Measurements from ENCODE around the gene BLTP3A.
"Not testable (repeated sequence)": the region's sequence is repeated elsewhere in the genome, so short reads cannot be mapped to it uniquely, and the experiment has no call there.

Gene BLTP3A

DNA sequence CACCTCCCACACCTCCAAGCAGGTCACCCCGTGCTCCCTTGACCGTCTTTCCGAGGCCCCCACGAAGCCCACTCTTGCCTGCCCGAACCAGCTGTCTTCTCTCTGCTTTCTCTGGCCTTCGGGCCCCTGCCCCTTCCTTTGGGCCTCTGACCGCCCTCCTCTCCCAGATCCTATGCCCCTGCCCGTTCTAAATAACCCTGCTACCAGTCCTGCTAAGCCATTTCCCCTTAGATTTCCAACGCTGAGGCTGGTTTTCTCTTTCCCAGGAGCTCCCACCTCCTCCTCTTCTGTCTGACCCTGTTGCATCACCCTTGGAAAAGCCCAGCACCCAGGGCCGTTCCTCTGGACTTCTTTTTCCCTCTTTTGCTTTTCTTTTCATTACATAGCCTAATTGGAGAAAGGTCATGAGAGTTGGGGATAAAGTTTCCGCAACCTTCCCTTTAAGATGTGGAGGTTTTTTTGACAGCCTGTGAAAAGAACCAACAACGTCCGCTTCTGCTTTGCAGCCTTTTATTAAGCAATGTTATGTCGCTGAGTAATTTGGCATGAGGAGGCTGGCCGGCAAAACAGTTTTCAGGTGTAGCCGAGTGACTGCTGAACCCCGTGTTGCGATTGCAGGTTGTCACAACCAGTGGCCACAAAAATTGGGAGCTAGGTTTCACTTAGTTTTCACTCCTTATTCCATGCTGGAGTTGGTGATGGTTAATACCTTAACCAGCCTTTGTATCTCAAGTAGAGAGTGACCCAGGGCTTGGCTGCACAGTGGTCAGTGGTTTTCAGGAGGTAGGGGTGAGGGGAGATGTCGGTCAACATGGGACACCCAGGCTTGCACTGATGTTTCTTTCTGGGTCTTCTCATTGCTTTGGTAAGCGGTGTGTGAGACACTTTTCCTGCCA is 970 bp downstream of the BLTP3A start:
- CTCF ChIA-PET, result interaction anchor here (1.7 to 3.6 kb wide), 5 partner anchors 9 to 448 kb away, joined by 5 to 28 read pairs (median 8); no protein-coding TSS in a partner anchor
- DNase-seq (ENCODE audit: extremely low spot score), result peak; percentile 45
- TF ChIP-seq, protein P1, sequence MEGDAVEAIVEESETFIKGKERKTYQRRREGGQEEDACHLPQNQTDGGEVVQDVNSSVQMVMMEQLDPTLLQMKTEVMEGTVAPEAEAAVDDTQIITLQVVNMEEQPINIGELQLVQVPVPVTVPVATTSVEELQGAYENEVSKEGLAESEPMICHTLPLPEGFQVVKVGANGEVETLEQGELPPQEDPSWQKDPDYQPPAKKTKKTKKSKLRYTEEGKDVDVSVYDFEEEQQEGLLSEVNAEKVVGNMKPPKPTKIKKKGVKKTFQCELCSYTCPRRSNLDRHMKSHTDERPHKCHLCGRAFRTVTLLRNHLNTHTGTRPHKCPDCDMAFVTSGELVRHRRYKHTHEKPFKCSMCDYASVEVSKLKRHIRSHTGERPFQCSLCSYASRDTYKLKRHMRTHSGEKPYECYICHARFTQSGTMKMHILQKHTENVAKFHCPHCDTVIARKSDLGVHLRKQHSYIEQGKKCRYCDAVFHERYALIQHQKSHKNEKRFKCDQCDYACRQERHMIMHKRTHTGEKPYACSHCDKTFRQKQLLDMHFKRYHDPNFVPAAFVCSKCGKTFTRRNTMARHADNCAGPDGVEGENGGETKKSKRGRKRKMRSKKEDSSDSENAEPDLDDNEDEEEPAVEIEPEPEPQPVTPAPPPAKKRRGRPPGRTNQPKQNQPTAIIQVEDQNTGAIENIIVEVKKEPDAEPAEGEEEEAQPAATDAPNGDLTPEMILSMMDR (IDR thresholded peaks at IDR 0.05; ENCODE audit: control extremely low read depth, extremely low read depth, low read depth, missing control alignments), result no peak
- POLR2A ChIA-PET, result interaction anchor here (0.6 to 1.2 kb wide), 3 partner anchors 12 to 1253 kb away, joined by 3 to 9 read pairs (median 6); no protein-coding TSS in a partner anchor

DNA sequence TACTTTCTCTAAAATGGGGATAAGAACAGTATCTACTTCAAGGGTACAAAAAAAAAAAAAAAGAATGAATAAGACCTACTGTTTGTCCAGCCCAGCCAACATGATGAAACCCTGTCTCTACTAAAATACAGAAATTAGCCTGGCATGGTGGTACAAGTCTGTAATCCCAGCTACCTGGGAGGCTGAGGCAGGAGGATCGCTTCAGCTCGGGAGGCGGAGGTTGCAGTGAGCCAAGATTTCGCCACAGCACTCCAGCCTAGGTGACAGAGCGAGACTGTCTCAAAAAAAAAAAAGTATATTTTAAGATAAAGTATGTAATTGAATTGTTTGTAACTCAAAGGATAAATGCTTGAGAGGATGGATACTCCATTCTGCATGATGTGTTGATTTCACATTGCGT is 2.0 kb downstream of the BLTP3A start:
- TF ChIP-seq, protein P1 (IDR thresholded peaks at IDR 0.05; ENCODE audit: control extremely low read depth, extremely low read depth, low read depth, missing control alignments), result no peak
- POLR2A ChIA-PET, result no interaction called here
- CTCF ChIA-PET, result interaction anchor here (3.6 kb wide), 1 partner anchor 11 kb away, joined by 28 read pairs; no protein-coding TSS in a partner anchor
- no peak for DNase-seq (ENCODE audit: extremely low spot score)

DNA sequence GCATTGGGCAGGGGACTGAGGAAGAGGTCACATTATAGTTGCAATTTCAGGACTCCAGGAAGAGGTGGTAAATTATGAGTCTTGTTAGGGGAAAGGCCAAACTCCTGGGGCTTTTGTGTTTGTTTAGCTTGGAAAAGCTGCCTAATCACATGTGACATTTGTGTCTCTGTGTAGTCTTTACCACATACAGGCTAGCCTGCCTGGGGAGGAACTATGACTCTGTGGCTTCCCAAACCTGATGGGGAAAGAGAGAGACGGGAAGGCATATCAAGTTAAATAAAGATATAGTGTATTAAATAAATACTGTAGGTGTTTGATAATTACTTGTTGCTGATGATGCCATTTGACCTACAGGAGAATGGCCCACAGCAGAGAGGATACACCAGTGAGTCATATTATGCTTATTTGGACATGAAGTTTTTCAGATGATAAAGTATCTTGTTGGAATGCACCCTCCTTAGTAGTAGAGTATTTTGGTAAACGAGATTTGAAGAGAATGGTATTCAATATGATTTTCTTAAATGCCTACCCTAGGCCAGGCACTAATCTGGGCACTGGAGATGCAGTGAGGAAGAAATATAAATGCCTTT is 4.0 kb downstream of the BLTP3A start:
- CTCF ChIA-PET, result interaction anchor here (1.1 to 1.4 kb wide), 2 partner anchors 9 to 11 kb away, joined by 3 to 7 read pairs; no protein-coding TSS in a partner anchor

DNA sequence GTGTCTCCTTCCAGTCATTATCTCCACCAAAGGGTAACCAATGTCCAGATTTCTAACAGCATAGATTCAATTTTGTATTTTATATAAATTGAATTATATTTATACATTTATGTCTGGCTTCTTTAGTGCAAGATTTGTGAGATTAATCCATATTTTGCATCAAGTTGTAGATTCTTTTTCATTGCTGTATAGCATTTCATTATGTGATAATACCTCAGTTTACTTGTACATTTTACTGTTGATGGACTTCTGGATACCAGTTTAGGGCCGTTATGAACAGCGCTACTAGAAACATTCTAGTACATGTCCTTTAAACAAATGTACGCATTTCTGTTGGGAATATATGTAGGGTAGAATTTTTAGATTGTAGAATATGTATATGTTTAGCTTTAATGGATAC is 6.2 kb downstream of the BLTP3A start:
- DNase-seq (ENCODE audit: extremely low spot score), result no peak
- POLR2A ChIA-PET, result no interaction called here
- TF ChIP-seq, protein P1 (IDR thresholded peaks at IDR 0.05; ENCODE audit: control extremely low read depth, extremely low read depth, low read depth, missing control alignments), result no peak
- CTCF ChIA-PET, result interaction anchor here (1.7 kb wide), 1 partner anchor 9 kb away, joined by 5 read pairs; no protein-coding TSS in a partner anchor

More for the DNA sequence above, 4.0 kb downstream of the BLTP3A start:
- TF ChIP-seq, protein P1 (IDR thresholded peaks at IDR 0.05; ENCODE audit: control extremely low read depth, extremely low read depth, low read depth, missing control alignments), result no peak
- DNase-seq (ENCODE audit: extremely low spot score), result no peak
- POLR2A ChIA-PET, result interaction anchor here (0.6 kb wide), 1 partner anchor 9 kb away, joined by 3 read pairs; no protein-coding TSS in a partner anchor

DNA sequence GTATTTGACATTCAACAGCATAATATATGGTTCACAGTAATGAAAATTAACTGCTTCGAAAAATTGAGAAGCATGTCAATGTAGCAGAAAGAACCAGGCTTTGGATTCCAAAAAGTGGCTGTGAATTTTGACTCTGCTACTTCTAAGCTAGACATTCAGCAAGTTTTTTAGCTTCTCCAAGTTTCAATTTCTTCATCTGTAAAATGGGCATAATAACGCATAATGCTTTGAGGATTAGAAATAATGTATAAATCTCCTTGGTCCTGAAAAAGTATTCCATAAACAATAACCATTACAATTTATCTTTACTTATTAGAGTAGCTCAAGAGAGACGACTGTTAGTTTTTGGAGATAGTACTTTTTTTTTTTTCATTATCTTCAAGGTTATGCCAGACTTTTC is 7.7 kb downstream of the BLTP3A start:
- TF ChIP-seq, protein P1 (IDR thresholded peaks at IDR 0.05; ENCODE audit: control extremely low read depth, extremely low read depth, low read depth, missing control alignments), result no peak
- CTCF ChIA-PET, result no interaction called here
- POLR2A ChIA-PET, result no interaction called here
- DNase-seq (ENCODE audit: extremely low spot score), result no peak

DNA sequence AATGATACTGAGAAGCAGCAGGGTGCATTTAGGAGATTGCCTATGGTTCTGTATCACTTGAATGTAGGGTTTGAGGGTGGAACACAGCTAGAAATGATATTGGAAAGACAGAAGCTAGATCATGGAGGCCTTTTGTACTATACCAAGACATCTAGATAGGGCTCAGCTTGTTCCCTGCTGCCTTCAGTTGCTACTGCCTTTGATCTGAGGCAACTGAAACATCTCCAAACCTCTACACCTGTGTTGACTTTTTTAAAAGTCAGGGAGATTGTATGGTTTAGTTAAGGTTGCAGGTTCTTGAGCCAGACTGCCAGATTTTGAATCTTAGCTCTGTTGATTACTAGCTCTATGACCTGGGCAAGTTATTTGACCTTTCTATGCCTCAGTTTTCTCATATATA is 12.7 kb downstream of the BLTP3A start:
- no peak for DNase-seq (ENCODE audit: extremely low spot score)
- POLR2A ChIA-PET, result interaction anchor here (1.4 kb wide), 1 partner anchor 13 kb away, joined by 3 read pairs; the partner anchor contains the start of gene BLTP3A
- TF ChIP-seq, protein P1 (IDR thresholded peaks at IDR 0.05; ENCODE audit: control extremely low read depth, extremely low read depth, low read depth, missing control alignments), result no peak
- CTCF ChIA-PET, result interaction anchor here (0.7 to 5.2 kb wide), 9 partner anchors 8 to 437 kb away, joined by 3 to 28 read pairs (median 3); partner anchors contain the start of gene BLTP3A

DNA sequence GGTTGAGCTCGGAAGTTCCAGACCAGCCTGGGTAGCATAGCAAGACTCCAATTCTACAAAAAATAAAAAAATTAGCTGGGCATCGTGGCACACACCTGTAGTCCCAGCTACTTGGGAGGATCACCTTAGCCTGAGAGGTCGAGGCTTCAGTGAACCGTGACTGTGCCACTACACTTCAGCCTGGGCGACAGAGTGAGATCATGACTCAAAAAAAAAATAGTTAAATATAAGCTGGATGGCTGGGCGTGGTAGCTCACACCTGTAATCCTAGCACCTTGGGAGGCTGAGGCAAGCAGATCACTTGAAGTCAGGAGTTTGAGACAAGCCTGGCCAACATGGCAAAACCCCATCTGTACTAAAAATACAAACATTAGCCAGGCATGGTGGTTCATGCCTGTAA is 13.2 kb downstream of the BLTP3A start:
- DNase-seq (ENCODE audit: extremely low spot score), result not testable (repeated sequence)
- CTCF ChIA-PET, result interaction anchor here (0.8 to 5.2 kb wide), 7 partner anchors 8 to 131 kb away, joined by 3 to 28 read pairs (median 3); partner anchors contain the start of genes BLTP3A and SNRPC
- POLR2A ChIA-PET, result interaction anchor here (0.7 to 1.4 kb wide), 3 partner anchors 9 to 13 kb away, joined by 3 read pairs; partner anchors contain the start of gene BLTP3A

All from GM10248 (cell line).